SKM-1 (cell line): ENCODE data around the gene NHLRC4.

ENCODE experiments used
- DNase-seq: peaks from one replicate; lab custom pipeline; 2025; ENCODE audit not compliant: unreplicated experiment; lab: John Stamatoyannopoulos, UW

Gene NHLRC4

DNA sequence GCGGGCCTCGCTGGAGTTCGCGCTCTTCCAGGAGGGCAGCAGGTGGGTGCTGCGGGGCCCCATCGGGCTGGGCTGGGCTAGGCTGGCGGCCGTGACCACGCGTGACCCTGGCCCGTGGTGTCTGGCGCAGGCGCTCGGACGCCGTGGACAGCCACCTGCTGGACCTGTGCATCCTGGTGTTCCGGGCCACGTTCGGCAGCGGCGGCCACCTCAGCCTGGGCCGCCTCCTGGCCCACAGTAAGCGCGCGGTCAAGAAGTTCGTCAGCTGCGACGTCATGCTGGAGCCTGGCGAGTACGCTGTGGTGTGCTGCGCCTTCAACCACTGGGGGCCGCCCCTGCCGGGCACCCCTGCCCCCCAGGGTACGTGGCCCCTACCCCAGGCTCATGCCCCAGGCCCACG lies 14.6 kb upstream of the NHLRC4 start:
- no peak for DNase-seq

DNA sequence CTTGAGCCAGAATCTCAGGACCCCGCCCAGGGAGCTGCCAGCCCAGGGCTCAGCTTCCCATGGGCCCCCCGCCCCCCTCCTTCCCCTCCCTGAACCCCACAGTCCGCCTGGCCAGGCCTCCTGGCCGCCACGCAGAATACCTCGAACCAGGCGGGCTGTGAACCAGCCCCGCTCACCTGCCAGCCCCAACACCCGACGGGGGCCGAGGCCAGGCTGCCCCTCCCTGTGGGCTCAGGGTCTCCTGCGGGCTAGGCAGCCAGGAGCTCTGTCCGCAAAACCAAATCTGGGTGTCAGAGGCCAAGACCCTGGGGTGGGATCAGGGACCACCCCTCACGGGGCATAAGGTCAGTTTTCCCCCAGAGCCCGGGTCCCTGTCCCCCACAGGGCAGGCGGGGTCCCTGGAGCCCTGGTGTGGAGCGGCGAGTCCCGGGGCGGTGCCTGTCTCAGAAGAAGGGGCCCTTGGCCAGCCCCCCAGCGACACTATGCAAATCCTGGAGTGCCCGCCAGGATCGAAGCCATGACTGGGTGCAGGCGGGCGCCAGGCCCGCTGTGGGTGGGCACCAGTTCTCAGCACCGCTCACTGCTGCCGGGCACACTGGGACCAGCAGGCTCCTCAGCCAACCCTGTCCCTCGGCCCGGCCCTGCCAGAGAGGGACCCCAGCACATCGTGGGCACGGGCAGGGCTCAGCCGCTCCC lies 13.1 kb upstream of the NHLRC4 start:
- DNase-seq = no peak

- no peak for DNase-seq
Measured at GRCh38 chr16:554297-554621, 12.5 kb upstream of the NHLRC4 start.

DNA sequence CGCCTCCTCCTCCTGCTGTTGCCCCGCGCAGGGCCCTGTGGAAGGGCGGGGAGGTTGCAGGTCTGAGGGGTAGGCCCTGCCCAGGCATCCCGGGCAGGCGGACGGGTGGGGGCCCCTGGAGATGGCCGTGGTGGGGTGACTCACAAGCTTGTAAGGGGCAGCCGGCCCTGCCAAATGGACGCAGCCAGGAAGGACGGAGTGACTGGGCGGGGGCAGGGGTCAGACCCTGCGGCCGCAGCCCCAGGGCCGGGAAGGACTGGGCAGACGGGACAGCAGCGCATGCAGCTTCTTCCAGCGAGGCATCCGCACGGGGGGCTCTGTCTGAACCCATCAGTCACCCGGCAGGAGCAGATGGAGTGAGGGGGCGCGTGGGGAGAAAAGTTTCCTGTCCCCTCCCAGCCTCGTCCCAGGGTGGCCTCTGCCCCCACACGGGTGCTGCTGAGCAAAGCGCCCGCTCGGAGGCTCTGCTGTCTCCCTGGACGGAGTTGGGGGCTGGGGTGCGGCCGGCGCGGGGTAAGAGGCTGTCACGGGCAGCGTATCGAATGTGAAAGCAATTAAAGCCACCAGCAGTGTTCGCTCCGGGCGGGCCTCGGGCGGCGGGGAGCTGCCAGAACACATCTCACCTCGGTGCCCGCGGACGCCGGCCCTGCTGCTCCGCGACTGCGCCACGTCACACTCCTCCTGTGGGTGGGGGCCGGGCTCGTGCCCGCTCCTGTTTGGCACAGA lies 12.0 kb upstream of the NHLRC4 start:
- no peak for DNase-seq

DNA sequence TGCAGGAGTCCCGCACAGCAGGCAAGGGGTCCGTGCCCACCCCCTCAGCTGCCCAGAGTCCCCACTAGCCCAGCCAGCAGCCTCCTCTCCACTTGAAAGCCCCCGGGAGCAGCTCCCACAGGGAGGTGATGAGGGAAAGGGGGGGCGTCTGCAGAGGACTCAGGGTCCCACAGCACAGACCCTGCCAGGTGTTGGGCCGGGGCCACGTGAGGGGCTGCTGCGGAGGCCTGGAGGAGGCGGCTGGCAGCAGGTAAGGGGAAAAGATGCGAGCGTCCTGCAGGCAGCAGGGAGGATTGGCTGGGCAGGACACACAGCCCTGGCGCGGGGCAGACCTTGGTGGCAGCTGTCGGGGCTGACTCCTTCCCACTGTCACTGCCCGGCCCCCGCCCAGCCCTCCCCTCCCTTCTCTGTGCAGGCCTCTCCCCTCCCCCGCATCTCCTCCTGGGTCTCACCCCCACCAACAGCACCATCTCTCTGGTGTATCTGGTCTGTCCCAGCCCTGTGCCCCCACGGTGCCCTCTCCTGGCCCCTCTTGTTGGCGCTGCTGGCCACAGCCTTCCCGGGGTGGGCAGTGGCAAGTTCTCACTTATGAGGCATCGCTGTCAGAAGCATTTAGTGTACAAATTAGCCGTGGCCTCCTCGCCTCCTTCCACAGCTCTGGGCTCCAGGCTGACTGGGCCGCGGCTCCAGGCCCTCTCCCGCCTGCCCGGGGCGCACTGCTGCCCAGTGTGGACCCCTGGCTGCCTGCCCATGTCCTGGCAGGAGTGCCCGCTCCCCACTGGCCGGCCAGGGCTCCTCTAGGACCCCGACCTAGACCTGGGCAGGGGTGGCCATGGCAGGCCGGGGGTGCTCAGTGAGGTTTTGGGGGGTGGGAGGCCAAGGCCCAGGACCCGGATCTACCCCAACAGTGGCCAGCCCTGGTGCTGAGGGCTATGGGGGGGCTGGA lies 11.0 kb upstream of the NHLRC4 start:
- no peak for DNase-seq

- no peak for DNase-seq
Measured at GRCh38 chr16:556474-557173, 10.2 kb upstream of the NHLRC4 start.

GRCh38 chr16:557463-558297 lies 9.1 kb upstream of the NHLRC4 start:
- no peak for DNase-seq

- DNase-seq = no peak
Measured at GRCh38 chr16:558298-559020, 8.3 kb upstream of the NHLRC4 start.

DNA sequence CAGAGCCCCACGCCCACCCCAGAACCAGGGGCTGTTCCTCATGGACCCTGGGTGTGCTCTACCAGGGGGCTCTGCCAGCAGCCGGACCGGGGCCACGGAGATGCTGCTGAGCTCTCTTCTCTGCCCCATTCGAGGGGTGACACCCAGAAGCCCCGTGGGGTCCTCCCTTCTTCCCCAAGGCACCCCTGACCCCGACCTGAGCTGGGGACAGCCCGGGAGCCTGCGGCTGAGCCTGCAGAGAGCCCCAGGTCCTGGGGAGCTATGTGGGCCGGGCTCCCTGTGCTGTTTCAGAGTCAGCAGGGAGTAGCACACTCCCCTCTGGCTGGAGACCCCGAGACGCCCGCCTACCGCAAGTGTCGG lies 7.8 kb upstream of the NHLRC4 start:
- no peak for DNase-seq

DNA sequence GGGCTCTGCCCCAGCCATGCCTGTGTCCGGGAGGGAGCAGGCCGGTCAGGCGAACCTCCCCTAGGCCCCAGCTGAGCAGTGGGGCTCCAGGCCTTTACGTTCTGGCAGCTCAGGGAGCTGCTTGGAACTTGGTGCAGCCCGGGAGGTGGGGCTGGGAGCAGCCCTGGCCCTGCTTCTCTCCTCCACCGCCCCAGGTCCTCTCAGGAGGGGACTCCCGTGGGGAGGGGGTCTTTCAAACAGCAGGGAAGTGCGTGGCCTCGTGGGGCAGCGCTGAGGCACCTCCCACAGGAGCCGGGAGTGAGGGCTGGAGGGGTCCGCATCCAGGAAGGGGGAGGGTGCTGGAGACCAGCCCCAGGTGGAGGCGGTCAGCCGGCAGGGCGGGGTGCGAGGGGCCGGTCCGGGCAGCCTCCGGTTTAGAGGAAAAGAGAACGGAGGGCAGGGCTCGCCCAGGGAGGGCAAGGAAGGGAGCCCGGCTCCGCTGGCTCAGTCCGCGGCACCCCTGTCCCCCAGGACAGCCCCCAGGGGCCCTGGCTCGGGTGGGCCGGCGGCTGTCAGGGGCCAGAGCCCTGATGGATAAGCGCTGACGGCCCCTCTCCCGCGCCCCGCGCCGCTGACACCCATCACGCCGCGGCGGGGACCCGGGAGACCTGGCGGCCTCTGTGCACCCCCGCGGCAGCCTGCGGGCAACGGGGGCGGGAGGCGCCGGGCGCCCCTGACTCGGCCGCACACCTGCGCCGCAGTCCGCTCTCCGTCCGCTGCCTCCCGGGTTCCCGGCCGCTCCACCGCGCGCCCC lies 7.2 kb upstream of the NHLRC4 start:
- no peak for DNase-seq

DNA sequence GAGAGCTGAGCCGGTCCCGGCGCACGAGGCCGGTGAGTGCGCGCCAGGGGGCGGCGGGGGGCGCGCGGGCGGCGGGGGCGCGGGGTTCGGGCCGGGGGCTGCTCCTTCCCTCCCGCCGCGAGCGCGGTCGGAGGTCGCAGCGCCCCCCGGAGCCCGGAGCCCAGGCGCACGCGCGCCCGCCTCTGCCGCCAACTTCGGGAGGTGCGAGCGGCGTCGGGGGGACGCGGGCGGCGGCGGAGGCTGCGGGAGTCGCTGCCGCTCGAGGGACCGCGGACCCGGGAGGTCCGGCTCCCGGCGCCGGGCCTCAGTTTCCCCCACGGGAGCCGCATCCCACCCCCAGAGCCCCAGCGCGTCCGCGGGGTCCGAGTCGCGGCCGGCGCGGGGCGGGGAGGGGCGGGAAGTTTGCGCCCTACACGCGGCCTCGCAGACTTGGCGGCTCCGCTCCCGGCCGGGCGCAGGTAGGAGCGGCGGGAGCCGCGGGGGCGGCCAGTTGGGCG lies 6.6 kb upstream of the NHLRC4 start, which contains the start of gene PRR35:
Gene PRR35, plus strand, starts transcription at position 191 of the 497 bp plus-strand sequence. CDS start 2,901 bp downstream, outside the sequence.
- no peak for DNase-seq

GRCh38 chr16:560701-561412 lies 5.9 kb upstream of the NHLRC4 start:
- no peak for DNase-seq

GRCh38 chr16:561413-561794 lies 5.4 kb upstream of the NHLRC4 start:
- no peak for DNase-seq

GRCh38 chr16:561957-562938 lies 4.6 kb upstream of the NHLRC4 start:
- DNase-seq = no peak

DNA sequence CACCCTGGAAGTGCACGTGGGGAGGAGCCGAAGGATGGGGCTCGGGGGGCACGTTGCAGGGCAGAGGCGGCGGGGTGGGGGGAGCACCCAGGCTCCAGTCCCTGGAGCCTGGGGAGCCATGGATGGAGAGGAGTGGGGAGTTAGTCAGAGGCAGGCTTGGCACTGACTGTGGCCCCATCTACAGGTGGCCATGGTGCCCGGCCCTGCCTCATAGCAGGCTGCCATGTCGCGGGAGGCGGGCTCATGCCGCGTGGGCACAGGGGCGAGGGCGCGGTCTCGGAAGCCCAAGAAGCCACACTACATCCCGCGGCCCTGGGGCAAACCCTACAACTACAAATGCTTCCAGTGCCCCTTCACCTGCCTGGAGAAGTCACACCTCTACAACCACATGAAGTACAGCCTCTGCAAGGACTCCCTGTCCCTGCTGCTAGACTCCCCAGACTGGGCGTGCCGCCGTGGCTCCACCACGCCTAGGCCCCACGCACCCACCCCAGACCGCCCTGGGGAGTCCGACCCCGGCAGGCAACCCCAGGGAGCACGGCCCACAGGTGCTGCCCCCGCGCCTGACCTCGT lies 3.6 kb upstream of the NHLRC4 start:
- DNase-seq = no peak

- DNase-seq = no peak
Measured at GRCh38 chr16:564690-565418, 2.0 kb upstream of the NHLRC4 start.
